ENCODE data around the gene PNMT.
A peak's percentile ranks its signal among the peaks of the same experiment; 100 is the strongest.

PNMT gene

DNA sequence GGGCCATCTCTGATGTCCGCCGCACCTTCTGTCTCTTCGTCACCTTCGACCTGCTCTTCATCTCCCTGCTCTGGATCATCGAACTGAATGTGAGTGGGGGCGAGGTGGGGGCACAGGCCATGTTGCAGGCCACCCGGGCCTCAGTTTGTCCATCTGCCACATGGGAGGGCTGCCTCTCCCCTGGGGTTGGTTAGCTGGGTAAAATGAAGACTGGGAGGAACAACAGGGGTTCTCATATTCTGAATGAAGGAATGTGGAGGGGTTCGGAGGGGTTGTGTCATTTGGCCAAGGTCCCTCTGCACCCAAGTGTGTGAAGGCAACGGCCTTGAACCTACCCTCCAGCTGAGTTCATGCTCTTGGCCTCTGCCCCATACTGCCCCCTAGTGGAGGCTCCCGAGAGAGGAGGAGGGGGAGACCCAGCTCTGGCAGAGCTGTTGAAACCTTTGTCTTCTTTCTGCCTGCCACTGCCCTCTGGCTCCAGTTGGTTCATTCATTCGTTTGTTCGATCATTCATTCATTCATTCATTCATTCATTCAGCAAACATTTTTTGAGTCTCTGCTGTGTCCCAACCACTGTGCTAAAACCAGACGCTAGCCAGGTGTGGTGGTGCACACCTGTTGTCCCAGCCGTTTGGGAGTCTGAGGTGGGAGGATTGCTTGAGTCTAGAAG is 14.5 kb upstream of the PNMT start:
- TF ChIP-seq CTCF (IDR thresholded peaks at IDR 0.05; ENCODE audit: control insufficient read depth, extremely low read depth, insufficient read depth), result peak; percentile 64
- no peak for DNase-seq (ENCODE audit: low read depth)
- H3K4me3 ChIP-seq (ENCODE audit: low read depth, low read length), result no peak overlapping the region

- TF ChIP-seq CTCF (IDR thresholded peaks at IDR 0.05; ENCODE audit: control insufficient read depth, extremely low read depth, insufficient read depth), result no peak
- H3K4me3 ChIP-seq (ENCODE audit: low read depth, low read length), result no peak overlapping the region
- DNase-seq (ENCODE audit: low read depth), result no peak
Observed at GRCh38 chr17:39655105-39655504, 13.1 kb upstream of the PNMT start.

DNA sequence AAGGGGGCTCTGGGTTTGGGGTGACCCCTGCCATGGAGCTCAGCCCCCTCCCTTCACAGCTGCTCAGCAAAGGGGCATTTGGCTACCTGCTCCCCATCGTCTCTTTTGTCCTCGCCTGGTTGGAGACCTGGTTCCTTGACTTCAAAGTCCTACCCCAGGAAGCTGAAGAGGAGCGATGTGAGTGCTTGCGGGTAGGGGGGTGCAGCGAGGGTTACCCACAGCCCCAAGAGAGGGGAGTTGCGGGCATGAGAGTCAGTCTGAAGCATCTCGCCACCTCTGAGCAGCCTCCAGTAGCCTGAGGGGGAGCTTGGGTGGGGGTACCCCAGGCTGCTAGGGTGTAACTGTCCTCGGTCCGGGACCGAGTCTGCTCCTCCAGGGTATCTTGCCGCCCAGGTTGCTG is 9.9 kb upstream of the PNMT start:
- no peak for DNase-seq (ENCODE audit: low read depth)
- TF ChIP-seq CTCF (IDR thresholded peaks at IDR 0.05; ENCODE audit: control insufficient read depth, extremely low read depth, insufficient read depth), result no peak

GRCh38 chr17:39658760-39659159 is 9.5 kb upstream of the PNMT start:
- no peak overlapping the region for H3K4me3 ChIP-seq (ENCODE audit: low read depth, low read length)
- TF ChIP-seq CTCF (IDR thresholded peaks at IDR 0.05; ENCODE audit: control insufficient read depth, extremely low read depth, insufficient read depth), result no peak
- DNase-seq (ENCODE audit: low read depth), result no peak

More for the DNA sequence above, 9.9 kb upstream of the PNMT start:
- no peak overlapping the region for H3K4me3 ChIP-seq (ENCODE audit: low read depth, low read length)

DNA sequence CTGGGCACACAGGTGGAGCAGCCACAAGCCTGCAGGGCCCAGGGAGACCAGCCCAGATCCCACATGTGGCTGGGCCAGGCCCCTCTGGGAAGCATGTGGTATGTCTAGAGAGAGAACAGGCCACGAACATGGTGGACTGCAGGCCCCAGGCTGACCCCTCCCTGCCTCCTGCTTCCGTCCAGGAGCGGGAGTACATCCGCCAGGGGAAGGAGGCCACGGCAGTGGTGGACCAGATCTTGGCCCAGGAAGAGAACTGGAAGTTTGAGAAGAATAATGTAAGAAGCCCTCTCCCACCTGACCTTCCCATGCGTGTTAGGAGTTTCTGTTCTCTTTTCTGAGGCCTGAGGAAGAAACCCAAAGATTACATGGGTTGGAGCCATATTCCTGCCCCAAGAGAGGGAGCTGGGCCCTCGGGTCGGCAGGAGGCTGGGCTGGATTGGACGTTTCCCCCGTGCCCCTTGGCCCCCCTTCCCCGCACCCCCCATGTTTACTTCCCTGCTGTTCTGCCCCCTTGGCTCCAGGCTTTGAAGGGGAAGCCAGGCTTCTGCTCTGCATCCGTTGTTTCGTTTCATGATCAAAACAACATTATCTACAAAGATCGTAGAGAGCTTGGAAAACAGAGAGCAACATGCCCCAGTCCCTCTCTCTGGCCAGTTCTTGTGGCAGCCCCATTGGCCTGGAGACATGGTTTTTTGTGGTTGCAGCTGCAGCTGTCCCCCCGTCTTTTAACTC is 8.8 kb upstream of the PNMT start:
- TF ChIP-seq CTCF (IDR thresholded peaks at IDR 0.05; ENCODE audit: control insufficient read depth, extremely low read depth, insufficient read depth), result no peak
- DNase-seq (ENCODE audit: low read depth), result no peak
- no peak overlapping the region for H3K4me3 ChIP-seq (ENCODE audit: low read depth, low read length)

DNA sequence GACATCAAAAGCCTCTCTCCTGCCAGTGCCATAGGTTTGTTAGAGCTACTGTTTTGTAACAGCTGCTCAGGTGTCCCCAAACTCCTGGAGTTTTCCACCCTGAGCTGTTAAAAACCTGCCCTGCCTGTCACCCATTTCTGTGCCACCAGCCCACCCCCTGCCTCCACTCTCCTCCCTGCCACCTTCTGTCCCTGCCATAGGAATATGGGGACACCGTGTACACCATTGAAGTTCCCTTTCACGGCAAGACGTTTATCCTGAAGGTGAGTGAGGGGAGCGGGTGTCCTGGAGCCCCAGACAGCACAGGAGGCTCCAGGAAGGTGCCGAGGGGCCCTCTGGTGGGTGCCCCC is 8.3 kb upstream of the PNMT start:
- no peak overlapping the region for H3K4me3 ChIP-seq (ENCODE audit: low read depth, low read length)
- no peak for DNase-seq (ENCODE audit: low read depth)
- TF ChIP-seq CTCF (IDR thresholded peaks at IDR 0.05; ENCODE audit: control insufficient read depth, extremely low read depth, insufficient read depth), result no peak

Measured in LNCaP clone FGC (cell line).